Gastrocnemius medialis (tissue), 4 donors: ENCODE measurements around the gene STK39.

Experiments used
- CTCF ChIP-seq, 5 experiments: fragments of 450-650 bp in 3 of 5; fragments of 200-600 bp in 2 of 5; sonication (generic) in 2 of 5; IDR thresholded peaks in 4 of 5; conservative IDR thresholded peaks in 1 of 5; 1 replicate in 4 of 5; 2 replicates in 1 of 5; pipeline ENCODE4 v1.5.1; 2016 to 2019; ENCODE audit warnings: antibody characterized with exemption in 5 of 5, mild to moderate bottlenecking in 3 of 5, moderate library complexity in 3 of 5
- POLR2A ChIP-seq, 2 donors: fragments of 450-650 bp; IDR thresholded peaks; one replicate each; pipeline ENCODE4 v1.6.1; 2017; ENCODE audit warnings: antibody characterized with exemption in 2 of 2, mild to moderate bottlenecking in 2 of 2, moderate library complexity in 2 of 2

GRCh38 chr2:167960089-167960747 lies 287.2 kb downstream of the STK39 start:
- TF ChIP-seq CTCF (IDR thresholded peaks at IDR 0.05 in 4 of 5, conservative IDR thresholded peaks at IDR 0.05 in 1 of 5) (no peak), POLR2A (IDR thresholded peaks at IDR 0.05) (no peak)
